Endodermal cell (in vitro differentiated cells): Measurements from ENCODE around the gene FIZ1. TPM values are rescaled to one million over a fixed set of nuclear protein-coding genes. Genes with fewer than 3 reads are reported as not detected.
A peak's percentile ranks its signal among the peaks of the same experiment; 100 is the strongest.

Experiments
- DNase-seq: peaks from one replicate; pipeline ENCODE4 v3.0.0-alpha.2; 2017
- H3K27ac ChIP-seq: 2 replicates; pipeline ENCODE4 v1.5.1; 2013; ENCODE audit warnings: mild to moderate bottlenecking, low read depth, low read length, moderate library complexity
- H3K27me3 ChIP-seq: 2 replicates; pipeline ENCODE4 v1.6.1; 2013; ENCODE audit warnings: mild to moderate bottlenecking, low read length, moderate library complexity; ENCODE audit not compliant: insufficient read depth, control insufficient read depth, poor library complexity, severe bottlenecking
- H3K36me3 ChIP-seq: 2 replicates; pipeline ENCODE4 v1.7.0; 2013; ENCODE audit warnings: mild to moderate bottlenecking, low read length, moderate library complexity; ENCODE audit not compliant: control insufficient read depth, insufficient read depth
- H3K4me1 ChIP-seq: one replicate; pipeline ENCODE4 v1.7.0; 2013; ENCODE audit warnings: low read length; ENCODE audit not compliant: control insufficient read depth, insufficient read depth
- H3K4me3 ChIP-seq: 2 replicates; pipeline ENCODE4 v1.5.1; 2013; ENCODE audit warnings: mild to moderate bottlenecking, low read length, moderate library complexity
- H3K9ac ChIP-seq: 2 replicates; pipeline ENCODE4 v1.6.1; 2013; ENCODE audit warnings: mild to moderate bottlenecking, low read length, moderate library complexity; ENCODE audit not compliant: poor library complexity, severe bottlenecking; ENCODE audit errors: extremely low read depth
- H3K9me3 ChIP-seq: 2 replicates; pipeline ENCODE4 v1.6.1; 2013; ENCODE audit warnings: mild to moderate bottlenecking, low read length, moderate library complexity; ENCODE audit not compliant: control insufficient read depth
- H3K27ac Mint-ChIP-seq: 2 replicates; pipeline ENCODE4 v1.8.0; 2020; ENCODE audit warnings: mixed read lengths
- H3K27me3 Mint-ChIP-seq: 2 replicates; pipeline ENCODE4 v1.8.0; 2021; ENCODE audit warnings: mild to moderate bottlenecking, mixed read lengths; ENCODE audit not compliant: insufficient read depth
- H3K36me3 Mint-ChIP-seq: 2 replicates; pipeline ENCODE4 v1.8.0; 2020; ENCODE audit warnings: low read depth, mixed read lengths
- H3K4me1 Mint-ChIP-seq: 2 replicates; pipeline ENCODE4 v1.8.0; 2020; ENCODE audit warnings: mixed read lengths
- H3K4me3 Mint-ChIP-seq: 2 replicates; pipeline ENCODE4 v1.8.0; 2020; ENCODE audit warnings: mild to moderate bottlenecking, moderate library complexity, mixed read lengths
- H3K9me3 Mint-ChIP-seq: 2 replicates; pipeline ENCODE4 v1.8.0; 2020; ENCODE audit warnings: mild to moderate bottlenecking, mixed read lengths
- CTCF ChIP-seq: fragments of 200-600 bp; sonication (generic); conservative IDR thresholded peaks from 2 replicates; pipeline ENCODE4 v1.5.0; 2021; ENCODE audit warnings: antibody characterized with exemption, mild to moderate bottlenecking
- WGBS, 2 experiments: methylation state at CpG; one replicate each; pipeline versions ENCODE4 v1.1.5 to v1.1.7; 2013; ENCODE audit warnings: missing lambda C conversion rate in 2 of 2, mixed read lengths in 1 of 2; ENCODE audit not compliant: insufficient coverage in 1 of 2, insufficient read length in 1 of 2; 5-methylcytosine and 5-hydroxymethylcytosine counted together
- total RNA-seq, 2 donors: library from RNA; stranded (reverse); fragmentation: NEBNext Ultra II Directional in 1 of 2; extraction: Animal tissue kit (Norgen Biotek cat#: 25700) in 1 of 2; gene quantifications; 2 replicates in 1 of 2; 3 replicates in 1 of 2; pipeline ENCODE4 v1.2.1, GENCODE V29; 2021

Gene FIZ1
- total RNA-seq, 2 donors from 2014 or later: 19.7 to 21.1 TPM

- H3K36me3 Mint-ChIP-seq: no peaks in the 10 kb centered on the region
- H3K4me1 Mint-ChIP-seq: peaks cover 23% of the 10 kb centered on the region
- no peak for DNase-seq
- no peaks in the 10 kb centered on the region for H3K9me3 Mint-ChIP-seq
- peaks cover 4% of the 10 kb centered on the region for H3K27me3 Mint-ChIP-seq
- no peak overlapping the region for H3K4me3 Mint-ChIP-seq
- Histone ChIP-seq H3K9ac (no peak overlapping the region), H3K36me3 (no peaks in the 10 kb centered on the region), H3K9me3 (no peaks in the 10 kb centered on the region), H3K27ac (peak overlapping the region; percentile 4), H3K4me1 (peaks cover 6% of the 10 kb centered on the region), H3K27me3 (no peaks in the 10 kb centered on the region), H3K4me3 (no peak overlapping the region)
- no peak overlapping the region for H3K27ac Mint-ChIP-seq
- TF ChIP-seq CTCF: no peak
- WGBS, 2 experiments: 65 to 88% methylated on average over 6 to 8 of the region's 8 CpGs
These were observed 44.6 kb downstream of the FIZ1 start for GRCh38 chr19:55554741-55555152.

GRCh38 chr19:55554302-55554701 lies 45.0 kb downstream of the FIZ1 start:
- Mint-ChIP-seq H3K9me3 (no peaks in the 10 kb centered on the region), H3K4me1 (peaks cover 26% of the 10 kb centered on the region), H3K36me3 (no peaks in the 10 kb centered on the region), H3K4me3 (no peak overlapping the region), H3K27me3 (peaks cover 4% of the 10 kb centered on the region), H3K27ac (no peak overlapping the region)
- 91 to 95% methylated on average over 7 to 9 of the region's 9 CpGs for WGBS, 2 experiments
- Histone ChIP-seq H3K9ac (no peak overlapping the region), H3K4me1 (peaks cover 6% of the 10 kb centered on the region), H3K36me3 (no peaks in the 10 kb centered on the region), H3K27me3 (no peaks in the 10 kb centered on the region), H3K4me3 (no peak overlapping the region), H3K27ac (no peak overlapping the region), H3K9me3 (no peaks in the 10 kb centered on the region)
- TF ChIP-seq CTCF: no peak
- no peak for DNase-seq

GRCh38 chr19:55553217-55554182 lies 45.8 kb downstream of the FIZ1 start:
- H3K4me1 Mint-ChIP-seq: peaks cover 26% of the 10 kb centered on the region
- no peak overlapping the region for H3K27ac ChIP-seq

More at GRCh38 chr19:55553217-55554182, 45.8 kb downstream of the FIZ1 start:
- no peak for DNase-seq
- H3K27me3 Mint-ChIP-seq: peaks cover 4% of the 10 kb centered on the region
- no peak overlapping the region for H3K4me3 ChIP-seq
- H3K4me3 Mint-ChIP-seq: no peak overlapping the region
- H3K4me1 ChIP-seq: peaks cover 6% of the 10 kb centered on the region
- H3K9me3 Mint-ChIP-seq: no peaks in the 10 kb centered on the region
- no peak for TF ChIP-seq CTCF
- H3K9me3 ChIP-seq: no peaks in the 10 kb centered on the region
- H3K27me3 ChIP-seq: no peaks in the 10 kb centered on the region
- H3K36me3 ChIP-seq: no peaks in the 10 kb centered on the region
- no peaks in the 10 kb centered on the region for H3K36me3 Mint-ChIP-seq
- H3K9ac ChIP-seq: no peak overlapping the region
- no peak overlapping the region for H3K27ac Mint-ChIP-seq
- 49 to 62% methylated on average over 11 to 13 of the region's 13 CpGs for WGBS, 2 experiments
